Panc1 (cell line): ENCODE measurements around the gene LACC1. TPM values are rescaled to one million over a fixed set of nuclear protein-coding genes. Genes with fewer than 3 reads are reported as not detected.

ENCODE experiments used
- ATAC-seq: fragments of 200-7000 bp; cut with Tn5 transposase; 2 replicates; pipeline ENCODE4 v1.9.1; 2020; ENCODE audit warnings: mild to moderate bottlenecking, moderate library complexity
- BruUV-seq: library from RNA; stranded (reverse); fragments of 400-500 nt; replicated peaks from 2 replicates; lab custom pipeline; 2021; lab: Mats Ljungman, UMichigan
- CTCF ChIA-PET: fragments of 300-600 bp; sonication (Branson Sonifier 250); formaldehyde crosslinking; loops from one replicate; lab custom pipeline; 2022; ENCODE audit warnings: antibody characterized with exemption; lab: Charles Lee
- POLR2A ChIA-PET: fragments of 300-600 bp; sonication (Branson Sonifier 250); formaldehyde crosslinking; loops from one replicate; lab custom pipeline; 2022; ENCODE audit warnings: antibody characterized with exemption; lab: Charles Lee
- DNase-seq: peaks from one replicate; pipeline ENCODE4 v3.0.0-alpha.2; 2010; ENCODE audit warnings: low read depth, low spot score
- H3K27ac ChIP-seq: 2 replicates; pipeline ENCODE4 v1.5.1; 2011; ENCODE audit warnings: mild to moderate bottlenecking, low read length, inconsistent platforms
- H3K27me3 ChIP-seq: fragments of 200-500 bp; sonication (Bioruptor generic); 2 replicates; pipeline ENCODE4 v1.6.0; 2014; ENCODE audit warnings: low read length, inconsistent platforms; ENCODE audit not compliant: control insufficient read depth, insufficient read depth
- H3K36me3 ChIP-seq: fragments of 200-500 bp; sonication (Bioruptor generic); 2 replicates; pipeline ENCODE4 v1.5.1; 2014; ENCODE audit warnings: inconsistent platforms, mild to moderate bottlenecking, low read length, moderate library complexity; ENCODE audit not compliant: control insufficient read depth, insufficient read depth
- H3K4me1 ChIP-seq: 2 replicates; pipeline ENCODE4 v1.5.1; 2011; ENCODE audit warnings: inconsistent platforms, mild to moderate bottlenecking, low read length, moderate library complexity; ENCODE audit not compliant: control insufficient read depth, insufficient read depth
- H3K4me3 ChIP-seq, 2 experiments: 2 replicates each; pipeline ENCODE4 v1.5.1; 2011 to 2012; ENCODE audit warnings: low read depth in 2 of 2, low read length in 2 of 2, mild to moderate bottlenecking in 2 of 2, inconsistent platforms in 1 of 2, moderate library complexity in 1 of 2
- H3K9me3 ChIP-seq: fragments of 200-500 bp; sonication (Bioruptor generic); 2 replicates; pipeline ENCODE4 v1.5.1; 2014; ENCODE audit warnings: low read depth, mild to moderate bottlenecking, inconsistent platforms, low read length, moderate library complexity; ENCODE audit not compliant: control insufficient read depth, insufficient read depth
- CTCF ChIP-seq: fragments of 450-650 bp; IDR thresholded peaks from 2 replicates; pipeline ENCODE4 v1.5.1; 2017; ENCODE audit warnings: mild to moderate bottlenecking
- POLR2AphosphoS5 ChIP-seq: IDR thresholded peaks from 2 replicates; pipeline ENCODE4 v1.6.1; 2012; ENCODE audit warnings: mild to moderate bottlenecking, low read depth, low read length, moderate library complexity
- REST ChIP-seq, 2 experiments: IDR thresholded peaks; 2 replicates each; pipeline ENCODE4 v1.6.1; 2011 to 2012; ENCODE audit warnings: low read depth in 2 of 2, control low read depth in 1 of 2, low read length in 1 of 2, mild to moderate bottlenecking in 1 of 2, moderate library complexity in 1 of 2; ENCODE audit not compliant: insufficient read depth in 1 of 2
- SIN3A ChIP-seq: IDR thresholded peaks from 2 replicates; pipeline ENCODE4 v1.6.1; 2012; ENCODE audit warnings: low read depth, mild to moderate bottlenecking, low read length, moderate library complexity, borderline replicate concordance; ENCODE audit not compliant: insufficient read depth
- TCF7L2 ChIP-seq: IDR thresholded peaks from 2 replicates; pipeline ENCODE4 v1.6.1; 2011; ENCODE audit warnings: mild to moderate bottlenecking, low read depth, low read length, inconsistent platforms
- in situ Hi-C: cut with HindIII; loops from 2 replicates; pipeline ENCODE4 v1.10.0; 2016; ENCODE audit warnings: low sequenced_read_pairs, low pct_unique_long_range_greater_than_20kb
- intact Hi-C: fragments of 100-400 bp; cut with micrococcal nuclease; formaldehyde crosslinking; loops from one replicate; pipeline ENCODE4 v1.10.0; 2022; ENCODE audit not compliant: unreplicated experiment
- total RNA-seq: library from RNA; stranded (reverse); gene quantifications from one replicate; pipeline ENCODE4 v1.2.1, GENCODE V29; 2021; ENCODE audit not compliant: unreplicated experiment

The LACC1 gene
- total RNA-seq, 1 experiment from 2014 or later = 2.1 TPM

- Histone ChIP-seq H3K27me3 (no peaks in the 10 kb centered on the region), H3K4me3 (no peak overlapping the region), H3K36me3 (no peaks in the 10 kb centered on the region), H3K27ac (no peak overlapping the region), H3K4me1 (no peaks in the 10 kb centered on the region; the same call in 1 of the 2 replicates), H3K9me3 (no peaks in the 10 kb centered on the region)
- ChIA-PET POLR2A (no interaction called here), CTCF (no interaction called here)
- intact Hi-C loops (no loop called here), in situ Hi-C loops (no loop called here)
- no peak for TF ChIP-seq POLR2AphosphoS5
- no peak for TF ChIP-seq TCF7L2
- no peak for TF ChIP-seq SIN3A
- TF ChIP-seq REST (IDR thresholded peaks at IDR 0.05; ENCODE audit: insufficient read depth in 1 of 2, low read depth in 2 of 2, low read length in 1 of 2) = no peak
- TF ChIP-seq CTCF = no peak
- no TSS peak for BruUV-seq
- ATAC-seq (no peak), DNase-seq (no peak)
Observed at GRCh38 chr13:43881580-43881979, 1.9 kb downstream of the LACC1 start.

- POLR2A ChIA-PET = no interaction called here
- in situ Hi-C loops = no loop called here
- no peaks in the 10 kb centered on the region for H3K36me3 ChIP-seq
- CTCF ChIA-PET = no interaction called here
- H3K27ac ChIP-seq = no peak overlapping the region
- DNase-seq (no peak), ATAC-seq (no peak)
- TF ChIP-seq REST (IDR thresholded peaks at IDR 0.05; ENCODE audit: insufficient read depth in 1 of 2, low read depth in 2 of 2, low read length in 1 of 2) (no peak), SIN3A (no peak), TCF7L2 (no peak), CTCF (no peak), POLR2AphosphoS5 (no peak)
- intact Hi-C loops = no loop called here
- H3K9me3 ChIP-seq = no peaks in the 10 kb centered on the region
- H3K4me3 ChIP-seq = no peak overlapping the region
- BruUV-seq = no TSS peak
- no peaks in the 10 kb centered on the region for H3K4me1 ChIP-seq
- H3K27me3 ChIP-seq = no peaks in the 10 kb centered on the region
Observed at GRCh38 chr13:43883631-43884030, 3.9 kb downstream of the LACC1 start.
